AG08395 (cell line): ENCODE results near the gene NHS.
A peak's percentile ranks its signal among the peaks of the same experiment; 100 is the strongest.
"Not testable (repeated sequence)": the region's sequence is repeated elsewhere in the genome, so short reads cannot be mapped to it uniquely, and the experiment has no call there.

ENCODE experiments used
- DNase-seq: peaks from one replicate; pipeline ENCODE4 v3.0.0; 2012; ENCODE audit warnings: mixed read lengths, low spot score

Gene NHS

GRCh38 chrX:17496407-17496806, 121.4 kb downstream of the NHS start:
- DNase-seq: no peak

GRCh38 chrX:17497193-17497592, 122.2 kb downstream of the NHS start:
- DNase-seq: no peak

- DNase-seq: no peak
These were observed 124.5 kb downstream of the NHS start for GRCh38 chrX:17499512-17499911.

- DNase-seq: peak; percentile 38
These were observed 125.2 kb downstream of the NHS start for GRCh38 chrX:17500145-17500579.

GRCh38 chrX:17501746-17502145, 126.7 kb downstream of the NHS start:
- no peak for DNase-seq

GRCh38 chrX:17506352-17506751, 131.4 kb downstream of the NHS start:
- not testable (repeated sequence) for DNase-seq

- peak; percentile 25 for DNase-seq
These were observed 136.6 kb downstream of the NHS start for GRCh38 chrX:17511556-17511955.

- DNase-seq: peak; percentile 46
These were observed 144.4 kb downstream of the NHS start for GRCh38 chrX:17519358-17519757.

GRCh38 chrX:17520016-17520615, 145.1 kb downstream of the NHS start:
- peak; percentile 16 for DNase-seq

GRCh38 chrX:17521871-17522693, 147.1 kb downstream of the NHS start:
- DNase-seq: peak; percentile 50

- DNase-seq: no peak
These were observed 150.3 kb downstream of the NHS start for GRCh38 chrX:17525266-17525665.

- DNase-seq: peak; percentile 25
These were observed 151.0 kb downstream of the NHS start for GRCh38 chrX:17525762-17526555.

GRCh38 chrX:17527135-17527701, 152.2 kb downstream of the NHS start:
- DNase-seq: no peak

- DNase-seq: no peak
These were observed 152.9 kb downstream of the NHS start for GRCh38 chrX:17527922-17528321.

- no peak for DNase-seq
These were observed 154.2 kb downstream of the NHS start for GRCh38 chrX:17529151-17529745.

GRCh38 chrX:17531500-17531899, 156.5 kb downstream of the NHS start:
- no peak for DNase-seq

- DNase-seq: peak; percentile 29
These were observed 160.2 kb downstream of the NHS start for GRCh38 chrX:17535229-17535628.

GRCh38 chrX:17537723-17538243, 162.8 kb downstream of the NHS start:
- DNase-seq: no peak

- DNase-seq: no peak
These were observed 167.1 kb downstream of the NHS start for GRCh38 chrX:17542123-17542522.

- no peak for DNase-seq
These were observed 169.8 kb downstream of the NHS start for GRCh38 chrX:17544821-17545220.

GRCh38 chrX:17546356-17546755, 171.4 kb downstream of the NHS start:
- no peak for DNase-seq

GRCh38 chrX:17547658-17548057, 172.7 kb downstream of the NHS start:
- peak; percentile 45 for DNase-seq
